SK-N-MC (cell line): Measurements from ENCODE around the gene SCLY.

Source experiments
- EZH2 ChIP-seq: fragments of 200-600 bp; sonication (generic); IDR thresholded peaks from one replicate; pipeline ENCODE4 v1.6.1; 2017; ENCODE audit warnings: antibody characterized with exemption
- FOXP2 ChIP-seq: optimal IDR thresholded peaks from 2 replicates; pipeline ENCODE3; 2011; ENCODE audit warnings: mild to moderate bottlenecking, moderate library complexity; ENCODE audit not compliant: insufficient read depth; ENCODE audit errors: extremely low read length, control extremely low read depth
- POLR2AphosphoS5 ChIP-seq: IDR thresholded peaks from 2 replicates; pipeline ENCODE4 v1.6.1; 2012; ENCODE audit warnings: mild to moderate bottlenecking, low read depth, low read length, borderline replicate concordance

DNA sequence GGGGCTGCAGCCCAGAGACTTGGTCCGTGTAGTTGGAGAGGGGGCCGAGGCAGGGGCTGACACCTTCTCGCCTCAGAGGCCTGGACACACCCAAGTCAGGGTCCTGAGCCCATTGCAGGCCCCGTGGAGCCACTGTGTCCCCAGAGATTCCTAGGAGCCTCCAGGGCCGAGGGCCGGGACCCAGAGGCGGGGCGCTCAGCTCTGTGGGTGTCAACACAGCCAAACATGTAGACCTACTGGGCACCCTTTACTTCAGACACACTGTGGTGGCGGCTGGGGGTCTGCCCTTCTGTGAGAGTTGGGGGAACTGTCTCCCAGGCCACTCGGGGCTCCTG, 38.9 kb downstream of the SCLY start:
- TF ChIP-seq POLR2AphosphoS5 (no peak), EZH2 (no peak), FOXP2 (no peak)
